A673 (cell line): ENCODE measurements around the gene NUB1.

Source experiments
- CTCF ChIP-seq: fragments of 300-800, 200-600 bp; sonication (generic); conservative IDR thresholded peaks from 2 replicates; pipeline ENCODE4 v1.5.1; 2017; ENCODE audit warnings: low read depth, mild to moderate bottlenecking, antibody characterized with exemption, low read length, moderate library complexity, mixed read lengths
- EZH2 ChIP-seq: fragments of 200-600 bp; sonication (generic); IDR thresholded peaks from 2 replicates; pipeline ENCODE4 v1.6.1; 2017; ENCODE audit warnings: borderline replicate concordance, low read depth, mild to moderate bottlenecking, mixed read lengths, antibody characterized with exemption, low read length; ENCODE audit not compliant: poor library complexity, severe bottlenecking

- TF ChIP-seq CTCF (no peak), EZH2 (no peak)
Observed at GRCh38 chr7:151394076-151395035, 52.7 kb downstream of the NUB1 start.
